Measurements from ENCODE around the gene TMEM129.

- TF ChIP-seq CTCF (conservative IDR thresholded peaks at IDR 0.05; ENCODE audit: low read depth in 2 of 2) (no peak), REST (IDR thresholded peaks at IDR 0.05; ENCODE audit: unreplicated experiment) (no peak), ETS1 (IDR thresholded peaks at IDR 0.05) (no peak), EZH2phosphoT487 (IDR thresholded peaks at IDR 0.05; ENCODE audit: unreplicated experiment) (no peak), EZH2 (IDR thresholded peaks at IDR 0.05; ENCODE audit: low read depth, unreplicated experiment) (no peak), STAT1 (IDR thresholded peaks at IDR 0.05; ENCODE audit: unreplicated experiment) (no peak), CREB1 (CRISPR knock-in tag; IDR thresholded peaks at IDR 0.05; ENCODE audit: low read depth) (no peak)
Observed at GRCh38 chr4:1711571-1712215, 9.4 kb downstream of the TMEM129 start.

Data from GM23338 (cell line).